Ovary (tissue), 9 donors: ENCODE data around the gene GALNT3. TPM values are rescaled to one million over a fixed set of nuclear protein-coding genes. Genes with fewer than 3 reads are reported as not detected.

Experiments used
- DNase-seq, 5 donors: peaks; one replicate each; pipeline ENCODE4 v3.0.0-alpha.2; 2019 to 2020
- H3K27ac ChIP-seq, 2 donors: fragments of 200-600 bp; one replicate each; pipeline versions ENCODE4 v1.5.1 to v1.8.0; 2019 to 2022
- H3K27me3 ChIP-seq: fragments of 200-600 bp; one replicate; pipeline ENCODE4 v1.8.0; 2022
- H3K36me3 ChIP-seq: fragments of 200-600 bp; sonication (generic); one replicate; pipeline ENCODE4 v1.5.1; 2019
- H3K4me1 ChIP-seq: one replicate; pipeline ENCODE4 v1.8.1; 2013; ENCODE audit warnings: mild to moderate bottlenecking, moderate library complexity; ENCODE audit not compliant: insufficient read depth
- H3K4me3 ChIP-seq: fragments of 200-600 bp; sonication (generic); one replicate; pipeline ENCODE4 v1.5.1; 2017
- H3K9me3 ChIP-seq, 2 donors: fragments of 200-600 bp in 1 of 2; sonication (generic) in 1 of 2; one replicate each; pipeline versions ENCODE4 v1.5.1 to v1.8.1; 2013 to 2019; ENCODE audit warnings: mild to moderate bottlenecking in 1 of 2, moderate library complexity in 1 of 2
- CTCF ChIP-seq, 3 donors: fragments of 450-650 bp in 2 of 3; fragments of 200-600 bp in 1 of 3; IDR thresholded peaks; one replicate each; pipeline versions ENCODE4 v1.5.1 to v1.8.0; 2016 to 2022; ENCODE audit warnings: antibody characterized with exemption in 3 of 3, mild to moderate bottlenecking in 1 of 3
- EP300 ChIP-seq: sonication (generic); formaldehyde crosslinking; IDR thresholded peaks from one replicate; pipeline ENCODE4 v1.6.1; 2017; ENCODE audit warnings: antibody characterized with exemption
- POLR2A ChIP-seq: fragments of 450-650 bp; IDR thresholded peaks from one replicate; pipeline ENCODE4 v1.6.1; 2017; ENCODE audit warnings: antibody characterized with exemption, mild to moderate bottlenecking, moderate library complexity
- WGBS, 3 donors: extraction: QIAGEN DNeasy Blood & Tissue Kit in 1 of 3; methylation state at CpG; one replicate each; pipeline versions ENCODE4 v1.1.5 to v1.1.7; 2013 to 2017; 5-methylcytosine and 5-hydroxymethylcytosine counted together
- intact Hi-C, 4 donors: fragments of 100-400 bp; cut with DNase I; formaldehyde crosslinking; loops; one replicate each; pipeline versions ENCODE4 v1.11.0 to v1.15.1; 2022 to 2023
- polyA plus RNA-seq, 2 donors: library from polyadenylated mRNA; stranded (reverse); fragments of 200-250 nt in 1 of 2; fragments of 350-450 nt in 1 of 2; fragmentation: Illumina TruSeq in 1 of 2; extraction: RNeasy Lipid Tissue Mini Kit (QIAGEN cat#74804) in 1 of 2; gene quantifications; one replicate each; pipeline ENCODE4 v1.2.3, GENCODE V29; 2013 to 2014
- total RNA-seq, 7 donors: library from RNA; depleted of rRNA in 2 of 7; stranded (reverse); fragments of >200 nt in 2 of 7; fragmentation: NEBNext Ultra II Directional in 3 of 7; extraction: Animal tissue kit (Norgen Biotek cat#: 25700) in 3 of 7; gene quantifications; one replicate each; pipeline versions ENCODE4 v1.1.0 to v1.2.4, GENCODE V29; 2016 to 2023
- donor health status: DM: no; HTN: no; CAD: no; lungs with moderate emphysema.
- donor health status: DM: no; HTN: no; CAD: no.
- donor health status: Bipolar disorder and iron deficiency.
- donor health status: DM: yes; HTN: yes; CAD: no.
- donor health status: DM: no; HTN: no; CAD: no.
- donor health status: DM: yes; HTN: yes; CAD: no.

GALNT3 gene
- total and polyA plus RNA-seq, 9 donors: 2.7 to 32.7 (median 5.2) TPM

- 77 to 85% (median 84%) methylated on average over 2 of the region's 2 CpGs for WGBS, 3 donors
- Histone ChIP-seq H3K27ac (no peak overlapping the region), H3K27me3 (no peaks in the 10 kb centered on the region), H3K36me3 (no peaks in the 10 kb centered on the region), H3K9me3 (no peaks in the 10 kb centered on the region), H3K4me1 (no peaks in the 10 kb centered on the region), H3K4me3 (no peak overlapping the region)
- intact Hi-C loops: no loop called here
- TF ChIP-seq POLR2A (no peak), CTCF (IDR thresholded peaks at IDR 0.05) (no peak)
- DNase-seq: no peak
These were observed 20.4 kb downstream of the GALNT3 start for GRCh38 chr2:165773684-165774083.

GRCh38 chr2:165772183-165772582, 21.9 kb downstream of the GALNT3 start:
- Histone ChIP-seq H3K36me3 (no peaks in the 10 kb centered on the region), H3K27me3 (no peaks in the 10 kb centered on the region), H3K9me3 (no peaks in the 10 kb centered on the region), H3K4me1 (no peaks in the 10 kb centered on the region), H3K4me3 (no peak overlapping the region), H3K27ac (no peak overlapping the region)
- intact Hi-C loops: no loop called here
- no peak for TF ChIP-seq CTCF (IDR thresholded peaks at IDR 0.05)
- TF ChIP-seq EP300: no peak
- no peak for TF ChIP-seq POLR2A
- 96 to 99% (median 96%) methylated on average over 3 of the region's 3 CpGs for WGBS, 3 donors
- DNase-seq: no peak

GRCh38 chr2:165766326-165766927, 27.6 kb downstream of the GALNT3 start:
- Histone ChIP-seq H3K27ac (no peak overlapping the region), H3K4me1 (no peaks in the 10 kb centered on the region), H3K9me3 (no peaks in the 10 kb centered on the region), H3K36me3 (no peaks in the 10 kb centered on the region), H3K27me3 (no peaks in the 10 kb centered on the region), H3K4me3 (no peak overlapping the region)
- DNase-seq: no peak
- TF ChIP-seq EP300 (no peak), POLR2A (no peak), CTCF (IDR thresholded peaks at IDR 0.05) (no peak)
- intact Hi-C loops: no loop called here

GRCh38 chr2:165762723-165763122, 31.3 kb downstream of the GALNT3 start:
- Histone ChIP-seq H3K27me3 (no peaks in the 10 kb centered on the region), H3K4me1 (no peaks in the 10 kb centered on the region)

More at GRCh38 chr2:165762723-165763122, 31.3 kb downstream of the GALNT3 start:
- no peak for DNase-seq
- no peaks in the 10 kb centered on the region for H3K9me3 ChIP-seq
- 88 to 91% (median 89%) methylated on average over 4 of the region's 4 CpGs for WGBS, 3 donors
- no peaks in the 10 kb centered on the region for H3K36me3 ChIP-seq
- TF ChIP-seq EP300 (no peak), CTCF (IDR thresholded peaks at IDR 0.05) (no peak), POLR2A (no peak)
- no peak overlapping the region for H3K4me3 ChIP-seq
- no peak overlapping the region for H3K27ac ChIP-seq
- intact Hi-C loops: no loop called here
